NCI-H1436 treated with DMSO at 0.1 percent for 48 hours (cell line): ENCODE results near the gene AIG1.
"Not testable (repeated sequence)": the region's sequence is repeated elsewhere in the genome, so short reads cannot be mapped to it uniquely, and the experiment has no call there.

Experiments
- DNase-seq: peaks from one replicate; lab custom pipeline; 2025; lab: John Stamatoyannopoulos, UW

The AIG1 gene

DNA sequence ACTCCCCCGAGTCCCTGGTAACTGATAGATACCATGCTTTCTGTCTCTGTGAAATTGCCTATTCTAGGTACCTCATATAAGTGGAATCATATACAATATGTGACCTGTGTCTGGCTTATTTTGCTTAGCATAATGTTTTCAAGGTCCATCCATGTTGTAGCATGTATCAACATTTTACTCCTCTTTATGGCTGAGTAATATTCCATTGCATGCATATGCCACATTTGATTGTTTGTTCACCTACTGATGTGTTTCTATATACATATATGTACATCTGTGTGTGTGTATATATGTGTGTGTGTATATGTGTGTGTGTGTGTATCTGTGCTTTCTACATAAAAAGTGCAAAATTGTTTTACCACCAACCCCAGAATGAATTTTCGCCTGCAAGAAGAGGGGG lies 270.7 kb downstream of the AIG1 start:
- no peak for DNase-seq

DNA sequence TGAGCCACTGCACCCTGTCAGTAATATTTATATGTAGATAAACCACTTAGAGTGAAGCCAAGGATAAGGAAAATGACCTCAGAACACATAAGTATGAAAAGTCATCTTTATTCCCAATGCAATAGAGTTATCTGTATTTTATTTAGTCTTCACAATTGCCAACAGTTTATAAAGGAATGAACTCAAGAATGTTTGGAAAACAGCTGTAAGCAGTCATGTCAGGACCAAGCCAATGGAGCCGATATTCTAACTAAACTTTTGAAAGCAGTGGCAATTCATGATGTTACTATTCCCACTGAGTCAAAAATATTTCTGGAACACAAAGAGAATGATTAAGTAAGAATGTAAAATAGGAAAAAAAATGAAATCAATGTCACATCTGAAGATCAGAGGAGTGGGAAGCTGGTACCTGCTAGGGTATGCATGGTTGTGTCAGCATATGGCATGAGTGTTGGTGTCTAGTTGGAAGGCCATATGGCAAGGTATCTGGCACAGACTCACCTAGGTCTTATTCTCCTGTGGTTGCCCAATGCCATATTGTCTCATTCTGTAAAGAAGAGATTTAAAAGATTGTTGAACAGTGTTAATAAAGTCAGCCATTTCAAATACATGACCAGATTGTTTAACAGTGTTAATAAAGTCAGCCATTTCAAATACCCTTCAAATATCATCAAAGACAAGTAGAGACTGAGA lies 271.6 kb downstream of the AIG1 start:
- no peak for DNase-seq

DNA sequence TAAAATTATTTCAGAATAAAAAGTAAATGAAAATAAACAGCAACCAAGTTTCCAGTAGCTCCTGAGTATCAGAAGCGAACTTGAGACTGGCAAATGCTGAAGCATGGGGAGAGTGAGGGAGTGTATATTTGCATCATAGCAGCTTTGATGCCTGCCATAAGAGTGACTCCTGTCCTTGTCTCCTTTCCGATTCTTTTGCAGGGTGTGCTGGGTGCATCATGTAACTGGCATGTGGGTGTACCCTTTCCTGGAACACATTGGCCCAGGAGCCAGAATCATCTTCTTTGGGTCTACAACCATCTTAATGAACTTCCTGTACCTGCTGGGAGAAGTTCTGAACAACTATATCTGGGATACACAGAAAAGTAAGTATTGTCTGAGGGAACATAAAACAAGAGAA lies 272.4 kb downstream of the AIG1 start:
- DNase-seq = no peak

DNA sequence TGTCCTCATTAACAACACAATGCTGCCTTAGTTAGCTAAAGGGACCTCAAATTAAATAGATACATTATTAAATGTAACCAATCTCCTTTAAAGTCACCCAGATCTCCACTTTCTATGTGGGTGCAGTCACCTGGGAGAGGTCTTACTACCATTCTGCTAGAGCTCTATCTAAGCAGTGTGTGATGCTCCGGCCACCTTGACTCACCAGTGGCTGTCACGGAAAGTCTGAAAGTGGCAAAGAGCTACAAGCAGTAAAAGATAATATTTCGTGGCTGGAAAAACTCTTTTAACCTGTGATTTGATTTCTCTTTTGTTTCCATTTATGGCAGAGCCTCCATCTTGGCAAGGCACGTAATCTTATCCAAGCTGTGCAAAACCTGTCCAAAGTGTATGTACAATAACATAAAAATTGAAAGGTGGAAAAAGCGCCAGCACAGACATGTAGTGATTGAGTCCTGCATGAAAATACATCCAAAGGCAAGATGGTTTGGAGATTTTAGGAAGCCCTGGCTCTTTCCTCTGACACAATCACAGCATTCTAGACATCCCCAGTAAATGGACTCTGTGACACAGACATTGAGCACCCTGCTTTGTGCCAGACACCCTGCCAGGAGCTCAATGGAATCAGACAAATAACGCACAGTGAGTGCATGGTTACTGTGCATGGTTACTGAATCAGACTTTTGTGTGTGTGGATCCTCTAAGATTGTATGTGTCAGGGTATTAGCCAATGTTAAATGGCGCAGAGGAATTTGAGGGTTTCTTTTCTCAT lies 273.2 kb downstream of the AIG1 start:
- DNase-seq = no peak

DNA sequence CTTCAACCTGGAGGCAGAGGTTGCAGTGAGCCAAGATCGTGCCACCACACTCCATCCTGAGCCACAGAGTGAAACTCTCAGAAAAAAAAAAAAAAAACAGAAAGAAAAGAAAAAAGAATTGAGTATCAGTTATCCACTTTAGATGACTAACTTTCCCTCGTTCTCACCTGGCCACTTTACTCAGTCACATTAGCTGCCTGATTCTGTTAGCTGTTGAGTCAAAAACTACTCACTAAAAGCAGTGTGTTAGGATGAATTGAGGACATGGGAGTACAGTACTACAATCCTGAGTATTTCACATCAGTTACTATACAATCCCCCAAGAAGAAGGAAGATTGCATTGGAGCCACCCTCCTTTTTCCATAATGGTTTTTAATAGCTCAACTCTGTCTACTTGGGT lies 275.2 kb downstream of the AIG1 start:
- DNase-seq = no peak

DNA sequence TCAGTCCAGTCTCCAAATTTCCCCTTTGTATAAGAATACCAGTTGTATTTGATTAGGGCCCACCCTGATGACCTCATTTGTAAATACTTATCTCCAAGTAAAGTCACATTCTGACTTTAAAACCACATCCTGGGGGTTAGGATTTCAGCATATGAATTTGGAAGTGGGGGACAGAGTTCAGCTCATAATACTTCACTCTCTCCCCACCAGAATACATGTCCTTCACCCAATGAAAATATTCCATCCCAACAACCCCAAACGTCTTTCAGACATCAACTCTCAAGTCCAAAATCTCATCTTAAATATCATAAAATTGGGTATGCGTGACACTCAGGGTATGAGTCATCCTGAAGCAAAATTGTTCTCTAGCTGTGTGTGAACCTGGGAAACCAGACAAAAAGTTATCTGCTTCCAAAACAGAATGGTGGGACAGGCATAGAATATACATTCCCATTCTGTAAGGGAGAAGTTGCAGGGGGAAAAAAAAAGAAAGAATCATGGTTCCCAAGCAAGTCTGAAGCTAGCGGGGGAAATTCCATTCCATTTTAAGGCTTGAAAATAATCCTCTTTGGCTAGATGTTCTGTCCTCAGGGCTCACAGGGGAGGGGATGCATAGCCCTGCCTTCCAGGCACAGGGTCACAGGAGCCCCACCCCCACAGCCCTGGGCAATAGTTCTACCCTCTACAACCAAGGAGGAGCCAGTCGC lies 275.9 kb downstream of the AIG1 start:
- DNase-seq = no peak

DNA sequence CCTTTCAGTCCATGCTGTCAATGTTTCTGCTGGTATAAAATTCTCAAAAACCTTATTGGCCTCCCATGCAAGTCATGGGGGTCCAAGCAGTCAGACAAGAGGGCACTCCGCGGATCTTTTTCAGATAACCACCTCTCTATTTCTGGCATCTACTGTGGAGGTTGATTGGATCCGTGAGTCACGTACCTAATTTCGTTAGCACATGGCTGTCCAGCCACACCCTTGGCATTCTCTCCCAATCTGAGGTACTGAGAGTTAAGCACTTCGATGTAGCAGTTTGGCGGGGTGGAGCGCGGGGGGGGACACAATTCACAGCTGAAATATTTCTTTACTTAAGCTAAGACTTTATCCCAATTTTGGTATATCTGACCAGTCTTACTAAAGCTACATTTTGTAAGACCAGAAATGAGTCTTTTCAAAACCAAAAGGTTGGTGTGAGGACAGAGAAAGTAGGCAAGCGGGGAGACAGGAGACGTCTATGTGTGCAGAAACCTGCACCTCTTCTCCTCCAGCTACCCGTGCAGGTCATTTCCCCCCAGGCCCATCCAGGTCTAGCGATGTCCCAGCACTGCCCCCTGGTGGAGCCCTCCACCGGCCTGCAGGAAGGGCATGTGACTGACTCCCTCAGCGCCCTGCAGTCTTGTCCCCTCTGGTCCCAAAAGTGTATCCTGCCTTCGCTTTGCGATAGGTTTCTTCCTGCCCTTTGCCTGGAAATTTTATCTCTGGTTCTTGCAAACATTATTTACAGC lies 276.7 kb downstream of the AIG1 start:
- no peak for DNase-seq

DNA sequence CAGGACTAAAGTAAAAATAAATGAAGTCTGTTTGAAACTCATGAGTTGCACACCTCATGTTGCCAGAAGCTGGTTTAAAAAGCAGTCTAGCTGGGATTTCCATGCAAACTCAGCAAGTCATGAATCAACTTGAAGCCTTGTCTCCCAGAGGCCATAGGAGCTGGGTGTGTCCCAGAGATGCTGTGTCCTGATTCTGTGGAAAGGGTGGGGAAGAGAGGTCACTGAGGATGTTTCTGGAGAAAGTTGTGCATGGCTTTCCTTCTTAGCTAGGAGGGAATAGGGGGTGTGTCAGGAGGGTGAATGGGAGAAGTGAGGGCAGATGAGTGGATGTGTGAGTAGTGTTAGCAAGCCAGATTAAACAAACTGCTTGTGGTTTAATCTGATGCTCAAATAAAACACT lies 278.5 kb downstream of the AIG1 start:
- DNase-seq = no peak

DNA sequence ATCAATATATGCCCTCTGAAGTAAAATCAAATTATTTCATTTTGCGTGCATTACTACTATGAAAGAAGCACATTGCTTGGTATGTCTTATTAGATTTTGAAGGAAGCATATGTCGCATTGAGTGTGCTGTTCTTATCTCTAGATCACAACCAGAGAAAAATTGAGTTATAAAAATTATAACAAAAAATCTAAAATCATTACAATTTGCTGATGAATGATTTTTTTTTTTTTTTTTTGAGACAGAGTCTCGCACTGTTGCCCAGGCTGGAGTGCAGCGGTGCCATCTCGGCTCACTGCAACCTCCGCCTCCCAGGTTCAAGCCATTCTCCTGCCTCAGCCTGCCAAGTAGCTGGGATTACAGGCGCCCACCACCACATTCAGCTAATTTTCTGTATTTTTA lies 284.8 kb downstream of the AIG1 start:
- DNase-seq = not testable (repeated sequence)

DNA sequence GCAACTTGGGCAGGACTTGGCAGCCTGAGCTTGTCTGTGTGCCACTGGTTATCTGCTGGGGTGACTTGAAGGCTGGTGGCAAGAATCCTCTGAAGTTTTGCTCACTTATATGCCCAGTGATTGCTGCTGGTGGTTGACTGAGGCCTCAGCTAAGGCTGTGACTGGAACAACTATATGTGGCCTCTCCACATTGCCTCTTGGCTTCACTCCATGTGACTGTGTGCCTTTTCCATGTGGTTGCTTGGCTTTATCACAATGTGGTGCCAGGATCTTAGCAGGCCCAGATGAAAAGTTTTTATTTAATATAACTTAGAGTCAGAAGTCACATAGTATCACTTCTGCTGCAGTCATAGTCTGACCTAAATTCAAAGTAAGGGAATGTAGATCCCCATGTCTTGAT lies 285.3 kb downstream of the AIG1 start:
- DNase-seq = no peak

DNA sequence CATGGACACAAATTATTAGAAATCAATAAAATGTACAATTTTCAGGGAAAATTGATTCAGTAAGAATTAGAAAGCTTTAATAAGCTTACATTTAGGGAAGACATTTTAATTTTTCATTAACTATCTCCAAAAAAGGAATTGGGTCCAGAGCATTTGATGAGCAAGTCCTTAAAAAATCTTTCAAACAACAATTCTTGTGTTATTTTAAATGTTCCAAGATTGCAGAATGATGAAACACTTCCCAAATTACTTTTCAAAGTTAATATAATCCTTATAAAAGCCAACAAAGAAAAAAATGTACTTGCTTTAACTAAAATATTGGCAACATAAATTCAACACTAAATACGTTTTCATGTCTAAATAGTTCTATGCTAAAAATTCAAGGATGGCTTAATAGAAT lies 287.8 kb downstream of the AIG1 start:
- no peak for DNase-seq

DNA sequence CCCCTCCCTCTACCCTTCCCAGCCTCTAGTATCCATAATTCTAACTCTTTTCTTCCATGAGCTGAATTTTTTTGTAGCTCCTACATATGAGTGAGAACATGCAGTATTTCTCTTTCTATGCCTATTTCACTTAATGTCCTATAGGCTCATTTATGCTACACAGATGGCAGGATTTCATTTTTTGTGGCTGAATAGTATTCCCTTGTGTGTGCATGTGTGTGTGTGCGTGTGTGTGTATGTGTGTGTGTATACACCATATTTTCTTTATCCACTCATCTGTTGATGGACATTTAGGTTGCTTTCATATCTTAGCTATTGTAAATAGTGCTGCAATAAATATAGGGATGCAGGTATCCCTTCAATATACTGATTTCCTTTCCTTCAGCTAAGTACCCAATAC lies 288.8 kb downstream of the AIG1 start:
- DNase-seq = no peak

DNA sequence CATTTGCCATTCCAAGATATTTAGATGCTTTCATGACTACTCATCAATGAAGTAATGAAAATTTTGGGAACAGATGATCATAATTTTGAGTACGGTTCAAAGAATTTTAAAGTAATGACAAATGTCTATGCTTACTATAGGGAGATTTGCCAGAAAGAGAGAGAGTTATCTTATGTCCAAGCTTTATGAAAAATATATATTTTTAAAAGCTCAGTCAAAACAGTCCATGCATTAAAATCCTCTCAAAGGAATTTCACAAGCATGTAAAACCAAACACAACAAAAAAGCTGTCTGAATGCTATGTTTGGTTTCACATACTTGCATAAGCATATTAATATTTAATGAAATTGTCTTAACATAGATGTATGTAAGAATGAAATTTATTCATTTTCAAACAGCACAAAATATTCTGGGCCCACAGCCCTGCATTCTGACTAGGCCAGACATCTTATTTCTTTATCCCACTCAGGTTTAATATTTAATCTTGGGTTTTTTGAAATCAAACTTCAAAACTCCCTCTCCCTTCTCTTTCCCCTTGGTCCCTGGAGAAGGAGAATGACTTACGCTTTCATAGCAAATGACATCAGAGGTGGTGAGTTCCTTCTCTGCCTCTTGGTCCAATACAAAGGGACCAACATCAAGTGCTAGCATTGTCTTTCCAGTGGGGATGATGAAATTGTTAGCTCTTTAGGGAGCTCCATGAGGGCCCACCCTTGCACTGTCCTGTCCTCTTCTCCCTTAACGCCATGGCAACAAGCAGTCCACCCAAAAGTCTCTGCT lies 295.6 kb downstream of the AIG1 start:
- DNase-seq = no peak

DNA sequence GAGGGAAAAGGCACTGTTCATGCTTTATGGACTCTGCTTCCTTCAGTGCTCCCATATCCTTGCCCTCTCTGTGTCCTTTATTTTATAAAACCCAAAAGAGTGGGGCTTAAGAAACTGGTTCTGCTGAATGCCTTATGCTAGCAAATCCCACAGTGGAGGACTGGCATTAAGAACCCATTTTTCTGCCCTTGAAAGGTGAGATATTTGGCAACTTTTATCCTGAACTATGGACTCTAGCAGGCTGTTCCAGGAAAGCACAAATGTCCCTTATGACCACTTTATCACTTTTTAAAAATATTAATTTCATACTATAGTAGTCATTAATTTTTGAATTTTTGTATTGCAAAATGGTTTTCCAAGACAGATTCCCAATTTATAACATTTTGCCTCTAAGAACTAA lies 296.5 kb downstream of the AIG1 start:
- no peak for DNase-seq

DNA sequence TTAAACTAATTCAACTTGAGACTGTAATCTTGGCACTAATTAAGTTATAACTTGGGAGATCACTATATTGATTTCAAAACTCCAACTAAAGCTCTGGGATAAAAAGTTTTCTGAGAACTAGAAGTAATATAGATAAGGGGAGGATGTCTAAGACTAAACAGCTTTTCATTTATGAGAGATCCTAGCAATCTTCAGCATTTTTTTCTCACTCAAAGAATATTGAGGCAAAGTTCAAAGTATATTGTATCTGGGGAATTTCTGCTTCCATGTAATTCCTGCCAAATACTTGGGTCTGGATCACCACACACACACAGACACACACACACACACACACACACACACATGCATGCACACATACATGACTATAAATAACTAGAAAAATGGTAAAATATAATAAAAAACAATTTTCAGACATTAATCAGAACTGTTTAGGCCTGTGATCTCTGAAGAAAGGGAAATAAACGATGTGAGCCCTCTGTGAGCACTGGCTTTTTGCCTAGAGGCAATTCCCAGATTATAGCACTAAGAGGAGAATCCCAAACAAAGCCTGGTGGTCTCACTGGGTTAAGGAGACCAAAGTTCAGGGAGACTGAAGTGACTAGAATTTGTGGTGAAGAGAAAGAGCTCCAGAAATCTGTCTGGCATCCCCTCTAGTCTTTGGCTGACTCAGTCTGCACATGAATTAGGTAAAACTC lies 297.0 kb downstream of the AIG1 start:
- DNase-seq = no peak

DNA sequence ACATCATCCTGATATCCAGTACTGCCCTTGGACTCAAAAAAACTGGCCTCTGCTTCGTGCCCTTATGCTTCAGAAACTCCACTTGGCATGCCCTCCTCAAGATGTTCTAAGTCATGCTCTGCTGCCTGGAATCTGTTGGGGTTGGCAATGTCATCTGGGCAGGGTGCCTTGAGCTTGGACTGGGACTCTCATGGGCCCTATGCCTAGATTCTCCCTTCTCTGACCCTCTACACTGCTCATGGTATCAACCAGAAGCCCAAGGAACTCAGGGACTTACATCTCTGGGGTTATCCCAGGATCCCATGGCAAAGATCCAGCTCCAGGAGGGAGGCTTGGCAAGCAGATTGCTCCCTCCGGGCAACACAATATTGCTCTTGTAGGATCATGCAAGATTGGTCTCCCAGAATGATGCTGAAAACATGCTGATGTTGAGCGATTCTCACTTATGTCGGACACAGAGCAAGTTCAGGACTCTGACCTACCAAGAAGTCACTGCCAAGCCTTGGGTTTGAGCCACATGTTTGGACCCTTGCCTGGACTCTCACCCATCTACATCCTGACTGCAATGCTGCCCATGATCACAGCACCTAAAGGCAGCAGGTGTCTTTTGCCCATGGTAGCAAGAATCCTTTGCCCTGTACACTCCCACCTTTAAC lies 301.0 kb downstream of the AIG1 start:
- no peak for DNase-seq

DNA sequence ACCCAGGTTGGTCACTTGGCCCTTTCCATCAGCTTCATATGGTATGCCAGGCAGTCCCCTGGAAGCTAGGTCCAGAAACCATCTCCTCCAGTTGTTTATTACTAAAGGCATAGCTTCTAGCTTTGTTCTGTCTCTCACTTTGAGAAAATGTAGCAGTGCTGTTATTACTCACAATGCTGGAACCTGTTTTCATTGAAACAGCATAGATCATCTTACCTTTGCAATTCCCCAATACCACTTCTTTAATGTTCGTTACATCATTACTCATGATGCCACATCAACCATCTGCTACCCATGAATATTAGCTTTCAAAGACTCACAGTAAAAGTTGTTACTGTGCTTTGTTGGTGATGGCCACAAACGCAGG lies 301.5 kb downstream of the AIG1 start:
- DNase-seq = no peak

DNA sequence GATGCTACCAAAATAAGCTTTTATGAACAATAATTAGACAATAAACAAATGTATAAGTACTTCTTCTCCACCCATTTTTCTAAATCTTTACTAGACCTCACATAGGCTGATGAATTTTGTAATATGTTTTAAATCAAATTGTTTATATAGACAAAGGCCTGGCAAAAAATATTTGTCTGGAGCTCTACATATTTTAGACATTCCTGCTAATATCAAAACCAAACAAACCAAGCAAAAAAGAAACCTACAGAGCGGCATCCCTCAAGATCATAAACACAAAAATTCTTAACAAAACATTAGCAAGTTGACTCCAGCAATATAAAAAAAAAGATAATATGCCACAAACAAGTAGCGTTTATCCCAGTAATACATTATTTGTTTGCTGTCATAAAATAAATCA lies 302.6 kb downstream of the AIG1 start:
- DNase-seq = no peak

DNA sequence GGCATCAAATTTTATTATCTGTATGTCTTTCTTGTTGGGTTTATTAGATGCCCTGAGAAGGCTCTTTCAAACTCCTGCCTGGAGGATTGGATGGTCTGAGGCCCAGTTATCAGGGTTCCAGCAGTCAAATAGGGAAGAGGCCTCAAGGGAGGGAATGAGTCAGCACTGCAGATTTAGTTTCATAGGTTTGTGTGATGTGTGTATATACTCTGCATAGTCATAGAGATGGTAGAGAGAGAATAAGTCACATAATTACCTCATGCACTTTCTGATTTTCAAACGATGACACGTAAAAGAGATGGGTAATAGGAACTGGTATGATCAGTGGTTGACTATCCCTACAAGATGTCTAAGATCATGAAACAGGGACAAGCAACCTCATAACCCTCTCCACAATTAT lies 307.7 kb downstream of the AIG1 start:
- no peak for DNase-seq

DNA sequence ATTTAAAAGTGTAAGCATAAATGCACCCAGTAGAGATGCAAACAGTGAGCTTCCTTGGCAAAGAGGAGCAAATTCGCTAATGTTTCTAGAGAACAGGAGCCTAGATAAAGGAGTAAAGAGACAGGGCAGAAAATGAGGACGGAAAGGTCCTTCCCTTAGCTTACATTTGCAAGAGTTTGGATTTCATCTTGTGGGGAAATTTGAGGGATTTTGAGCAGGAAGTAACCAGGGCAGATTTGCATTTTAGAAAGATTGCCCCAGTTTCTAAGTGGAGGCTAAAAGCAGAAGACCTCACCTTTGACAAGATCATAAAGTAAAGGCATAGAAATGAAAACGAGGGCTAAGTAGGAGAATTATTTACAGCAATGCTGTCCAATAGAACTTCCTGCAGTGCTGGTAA lies 309.3 kb downstream of the AIG1 start:
- DNase-seq = no peak
